K562 treated with DMSO at 1 percent for 4 hours (cell line): Measurements from ENCODE around the gene WDR19. TPM values are rescaled to one million over a fixed set of nuclear protein-coding genes. Genes with fewer than 3 reads are reported as not detected.

Experiments used
- total RNA-seq: library from RNA; unstranded; fragments of 300-600 nt; gene quantifications from 2 replicates; pipeline ENCODE4 v1.2.3, GENCODE V29; 2022; ENCODE audit not compliant: insufficient read depth

Gene WDR19
- total RNA-seq = 15.5 and 16.0 TPM in 2 replicates

GRCh38 chr4:39181905-39182638 lies at the start of gene WDR19:
TSS of gene WDR19 (plus strand) at chr4:39182529. CDS start at chr4:39182558, 29 bp downstream.

Other genes starting within 250 kb of the WDR19 start
- 2.3 and 3.9 TPM in 2 replicates for gene TMEM156, start 150.1 kb upstream of the WDR19 start, total RNA-seq
- gene KLHL5, start 120.3 kb upstream of the WDR19 start, total RNA-seq = 16.0 and 22.7 TPM in 2 replicates
- gene RFC1, start 183.8 kb downstream of the WDR19 start, total RNA-seq = 27.7 and 32.9 TPM in 2 replicates
- not detected in 2 replicates for gene KLB, start 224.4 kb downstream of the WDR19 start, total RNA-seq